ENCODE measurements around the gene SDCCAG8. TPM values are rescaled to one million over a fixed set of nuclear protein-coding genes. Genes with fewer than 3 reads are reported as not detected.

The SDCCAG8 gene
- total RNA-seq, 1 experiment from 2014 or later = 10.0 TPM

DNA sequence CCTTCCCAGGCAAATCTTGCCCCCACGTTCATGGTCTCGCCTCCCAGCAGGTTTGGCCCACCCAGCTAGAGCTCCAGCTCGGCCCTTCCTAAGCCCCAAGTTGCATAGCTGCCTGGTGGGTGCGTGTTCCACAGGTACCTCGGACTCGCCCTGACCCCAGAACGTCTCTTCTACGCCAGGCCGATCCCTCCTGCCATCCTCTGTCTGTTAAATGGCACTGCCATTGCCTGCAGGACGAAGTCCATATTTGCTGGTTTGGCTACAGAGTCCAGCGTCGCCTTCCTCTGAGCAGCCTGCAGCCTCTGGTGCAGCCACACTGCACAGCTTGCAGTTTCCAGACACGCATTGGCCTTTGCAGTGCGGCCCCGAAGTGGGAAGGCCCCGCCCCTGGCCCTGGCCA lies 228.1 kb downstream of the SDCCAG8 start:
- Histone ChIP-seq H2BK12ac (ENCODE audit: insufficient read length, low read depth, low read length) (no peak overlapping the region), H4K5ac (ENCODE audit: insufficient read length, low read depth, low read length) (no peak overlapping the region), H2AK5ac (ENCODE audit: insufficient read length, low read length) (no peak overlapping the region), H2BK20ac (ENCODE audit: low read depth, low read length, poor library complexity, severe bottlenecking) (no peak overlapping the region), H3K79me1 (ENCODE audit: insufficient read depth, low read depth, low read length, poor library complexity, severe bottlenecking) (no peaks in the 10 kb centered on the region), H2BK120ac (ENCODE audit: low read depth, low read length, poor library complexity, severe bottlenecking) (no peak overlapping the region), H4K20me1 (ENCODE audit: control insufficient read depth, insufficient read depth, insufficient read length) (no peaks in the 10 kb centered on the region), H3K14ac (ENCODE audit: insufficient read depth, low read length) (no peak overlapping the region; the same call in 1 of the 2 replicates), H4K8ac (replicated peaks; ENCODE audit: insufficient read length, low read depth, low read length) (no peak overlapping the region), H3T11ph (ENCODE audit: low read length) (no peak overlapping the region), H3K79me2 (ENCODE audit: insufficient read depth, low read length) (no peaks in the 10 kb centered on the region), H2BK15ac (ENCODE audit: low read depth, low read length) (no peak overlapping the region), H2BK5ac (ENCODE audit: insufficient read length, low read length) (no peak overlapping the region), H3K18ac (ENCODE audit: insufficient read length, low read depth, low read length) (no peak overlapping the region), H3K27me3 (ENCODE audit: insufficient read depth, low read length) (no peaks in the 10 kb centered on the region; the same call in 1 of the 2 replicates), H3K9me3 (ENCODE audit: control insufficient read depth, low read depth, low read length) (no peaks in the 10 kb centered on the region), H2AFZ (ENCODE audit: low read length) (no peak overlapping the region), H3K27ac (ENCODE audit: insufficient read length, low read depth, low read length) (no peak overlapping the region), H3K23me2 (ENCODE audit: insufficient read length, low read depth, low read length, poor library complexity, severe bottlenecking) (peaks cover 11% of the 10 kb centered on the region), H4K91ac (ENCODE audit: insufficient read length, low read depth, low read length) (no peak overlapping the region), H3K4ac (ENCODE audit: low read depth, low read length) (no peak overlapping the region), H3K4me1 (ENCODE audit: insufficient read depth, low read length) (peaks cover 3% of the 10 kb centered on the region; the same call in 1 of the 2 replicates), H3K23ac (ENCODE audit: insufficient read length, low read depth, low read length) (no peak overlapping the region), H3K4me2 (ENCODE audit: insufficient read depth, insufficient read length, low read length) (peak overlapping the region; percentile 79), H3K9ac (ENCODE audit: extremely low read depth, insufficient read length, low read length) (no peak overlapping the region), H3K56ac (ENCODE audit: insufficient read length, low read depth, low read length) (no peak overlapping the region)
- peak overlapping the region; percentile 73 to 75 for H3K4me3 Mint-ChIP-seq
- peaks cover 0 to 4% of the 10 kb centered on the region in 2 experiments; a peak in 3 of 5 replicates for H3K9me3 Mint-ChIP-seq
- peaks cover 3 to 5% (median 3%) of the 10 kb centered on the region in 3 experiments; a peak in 4 of 7 replicates for H3K36me3 Mint-ChIP-seq (ENCODE audit: insufficient read depth in 1 of 3, low read depth in 3 of 3)
- H3K27ac Mint-ChIP-seq = peak overlapping the region in 1 of 3 experiments; percentile 94; a peak in 1 of 7 replicates
- TF ChIP-seq, protein P1, sequence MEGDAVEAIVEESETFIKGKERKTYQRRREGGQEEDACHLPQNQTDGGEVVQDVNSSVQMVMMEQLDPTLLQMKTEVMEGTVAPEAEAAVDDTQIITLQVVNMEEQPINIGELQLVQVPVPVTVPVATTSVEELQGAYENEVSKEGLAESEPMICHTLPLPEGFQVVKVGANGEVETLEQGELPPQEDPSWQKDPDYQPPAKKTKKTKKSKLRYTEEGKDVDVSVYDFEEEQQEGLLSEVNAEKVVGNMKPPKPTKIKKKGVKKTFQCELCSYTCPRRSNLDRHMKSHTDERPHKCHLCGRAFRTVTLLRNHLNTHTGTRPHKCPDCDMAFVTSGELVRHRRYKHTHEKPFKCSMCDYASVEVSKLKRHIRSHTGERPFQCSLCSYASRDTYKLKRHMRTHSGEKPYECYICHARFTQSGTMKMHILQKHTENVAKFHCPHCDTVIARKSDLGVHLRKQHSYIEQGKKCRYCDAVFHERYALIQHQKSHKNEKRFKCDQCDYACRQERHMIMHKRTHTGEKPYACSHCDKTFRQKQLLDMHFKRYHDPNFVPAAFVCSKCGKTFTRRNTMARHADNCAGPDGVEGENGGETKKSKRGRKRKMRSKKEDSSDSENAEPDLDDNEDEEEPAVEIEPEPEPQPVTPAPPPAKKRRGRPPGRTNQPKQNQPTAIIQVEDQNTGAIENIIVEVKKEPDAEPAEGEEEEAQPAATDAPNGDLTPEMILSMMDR (conservative IDR thresholded peaks at IDR 0.05) = no peak
- no peak for DNase-seq
- WGBS (ENCODE audit: extremely low coverage, insufficient read length, low lambda C conversion rate) = no CpG with 5 or more reads among the region's 16 CpGs
- peaks cover 39 to 40% of the 10 kb centered on the region in 2 experiments for H3K4me1 Mint-ChIP-seq
- H3K27me3 Mint-ChIP-seq (ENCODE audit: low read depth) = peaks cover 14% of the 10 kb centered on the region
